Right atrium auricular region (tissue), 2 donors: ENCODE results near the gene GNPDA1. TPM values are rescaled to one million over a fixed set of nuclear protein-coding genes. Genes with fewer than 3 reads are reported as not detected.

ENCODE experiments used
- DNase-seq: peaks from one replicate; pipeline ENCODE4 v3.0.0-alpha.2; 2019; ENCODE audit warnings: low spot score
- H3K27ac ChIP-seq, 2 donors: fragments of 200-600 bp; sonication (generic); 1 replicate in 1 of 2; 2 replicates in 1 of 2; pipeline ENCODE4 v1.5.1; 2016 to 2019
- H3K27me3 ChIP-seq, 2 donors: fragments of 200-600 bp; sonication (generic); one replicate each; pipeline versions ENCODE4 v1.5.1 to v1.6.0; 2017 to 2019
- H3K36me3 ChIP-seq: fragments of 200-600 bp; sonication (generic); one replicate; pipeline ENCODE4 v1.5.1; 2016
- H3K4me1 ChIP-seq, 2 donors: fragments of 200-600 bp; sonication (generic); one replicate each; pipeline versions ENCODE4 v1.5.1 to v1.6.0; 2017 to 2019
- H3K4me3 ChIP-seq, 2 donors: fragments of 200-600 bp; sonication (generic); 1 replicate in 1 of 2; 2 replicates in 1 of 2; pipeline ENCODE4 v1.5.1; 2017 to 2019; ENCODE audit warnings: mild to moderate bottlenecking in 1 of 2, moderate library complexity in 1 of 2
- H3K9me3 ChIP-seq, 2 donors: fragments of 200-600 bp; sonication (generic); one replicate each; pipeline ENCODE4 v1.5.1; 2019
- total RNA-seq, 2 donors: library from RNA; depleted of rRNA; stranded (reverse); fragments of >200 nt; gene quantifications; one replicate each; pipeline ENCODE4 v1.1.0, GENCODE V29; 2016
- TF ChIP-seq, protein P1 (sequence below), 2 donors: fragments of 200-600 bp; sonication (generic); IDR thresholded peaks; one replicate each; pipeline ENCODE4 v1.5.1; 2019; ENCODE audit warnings: antibody characterized with exemption in 2 of 2

GNPDA1 gene
- total RNA-seq, 2 donors from 2014 or later: 12.4 to 16.8 TPM

DNA sequence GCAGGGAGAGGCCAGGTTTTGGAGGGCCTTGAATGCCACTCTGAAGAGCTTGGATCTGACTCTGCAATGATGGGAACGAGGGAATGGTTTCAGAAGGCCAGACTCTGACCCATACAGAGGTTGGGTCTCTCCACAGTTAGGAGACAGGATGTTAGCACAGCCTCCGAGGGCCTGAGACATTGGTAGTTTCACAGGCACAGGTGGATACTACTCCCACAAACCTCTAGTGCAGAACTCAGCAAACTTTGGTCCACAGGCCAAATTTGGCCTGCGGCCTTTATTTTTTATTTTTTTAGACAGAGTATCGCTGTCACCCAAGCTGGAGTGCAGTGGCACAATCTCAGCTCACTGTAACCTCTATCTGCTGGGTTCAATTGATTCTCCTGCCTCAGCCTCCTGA lies 2.9 kb downstream of the GNPDA1 start:
- no peak for DNase-seq
- H3K27ac ChIP-seq: no peak overlapping the region
- peaks cover 0 to 18% of the 10 kb centered on the region in 2 donors for H3K4me1 ChIP-seq
- H3K27me3 ChIP-seq: no peaks in the 10 kb centered on the region
- TF ChIP-seq, protein P1, sequence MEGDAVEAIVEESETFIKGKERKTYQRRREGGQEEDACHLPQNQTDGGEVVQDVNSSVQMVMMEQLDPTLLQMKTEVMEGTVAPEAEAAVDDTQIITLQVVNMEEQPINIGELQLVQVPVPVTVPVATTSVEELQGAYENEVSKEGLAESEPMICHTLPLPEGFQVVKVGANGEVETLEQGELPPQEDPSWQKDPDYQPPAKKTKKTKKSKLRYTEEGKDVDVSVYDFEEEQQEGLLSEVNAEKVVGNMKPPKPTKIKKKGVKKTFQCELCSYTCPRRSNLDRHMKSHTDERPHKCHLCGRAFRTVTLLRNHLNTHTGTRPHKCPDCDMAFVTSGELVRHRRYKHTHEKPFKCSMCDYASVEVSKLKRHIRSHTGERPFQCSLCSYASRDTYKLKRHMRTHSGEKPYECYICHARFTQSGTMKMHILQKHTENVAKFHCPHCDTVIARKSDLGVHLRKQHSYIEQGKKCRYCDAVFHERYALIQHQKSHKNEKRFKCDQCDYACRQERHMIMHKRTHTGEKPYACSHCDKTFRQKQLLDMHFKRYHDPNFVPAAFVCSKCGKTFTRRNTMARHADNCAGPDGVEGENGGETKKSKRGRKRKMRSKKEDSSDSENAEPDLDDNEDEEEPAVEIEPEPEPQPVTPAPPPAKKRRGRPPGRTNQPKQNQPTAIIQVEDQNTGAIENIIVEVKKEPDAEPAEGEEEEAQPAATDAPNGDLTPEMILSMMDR (IDR thresholded peaks at IDR 0.05): no peak
- H3K36me3 ChIP-seq: peaks cover 16% of the 10 kb centered on the region
- no peaks in the 10 kb centered on the region for H3K9me3 ChIP-seq
- H3K4me3 ChIP-seq: no peak overlapping the region

DNA sequence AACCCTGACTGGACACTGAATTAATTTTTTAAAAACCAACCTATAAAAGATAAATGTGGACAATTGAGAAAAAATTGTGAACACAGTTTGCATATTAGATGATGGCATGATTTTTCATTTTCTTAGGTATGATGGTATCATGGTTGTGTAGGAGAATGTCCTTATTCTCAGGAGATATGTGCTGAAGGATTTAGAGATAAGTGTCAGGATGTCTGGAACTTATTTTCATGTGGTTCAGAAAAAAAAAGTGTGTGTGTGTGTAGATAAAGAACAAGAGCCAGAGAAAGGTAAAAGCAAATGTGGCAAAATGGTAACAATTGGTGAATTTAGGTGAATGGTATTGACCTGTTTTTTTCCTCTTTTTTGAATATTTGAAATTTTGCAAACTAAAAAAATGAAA lies 4.0 kb downstream of the GNPDA1 start:
- no peak overlapping the region for H3K4me3 ChIP-seq
- H3K27ac ChIP-seq: no peak overlapping the region
- H3K36me3 ChIP-seq: peaks cover 26% of the 10 kb centered on the region
- no peaks in the 10 kb centered on the region for H3K27me3 ChIP-seq
- no peaks in the 10 kb centered on the region for H3K9me3 ChIP-seq
- DNase-seq: no peak
- H3K4me1 ChIP-seq: peaks cover 0 to 13% of the 10 kb centered on the region in 2 donors
- TF ChIP-seq, protein P1 (IDR thresholded peaks at IDR 0.05): no peak

DNA sequence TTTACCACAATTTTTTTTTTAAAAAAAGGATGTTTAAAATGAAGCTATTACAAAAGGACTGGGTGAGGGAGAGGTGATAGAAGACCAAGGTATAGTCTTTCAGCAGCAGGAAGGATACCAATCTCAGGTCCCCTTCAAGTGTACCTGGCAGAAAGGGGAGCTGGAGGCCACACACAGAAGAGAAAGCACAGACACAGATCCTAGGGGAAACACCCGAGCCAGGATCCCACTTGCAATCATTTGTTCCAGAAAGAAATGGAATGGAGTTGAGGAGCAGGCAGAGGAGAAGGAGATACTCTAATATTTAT lies 5.6 kb downstream of the GNPDA1 start:
- peaks cover 40% of the 10 kb centered on the region for H3K36me3 ChIP-seq
- H3K4me3 ChIP-seq: no peak overlapping the region
- TF ChIP-seq, protein P1 (IDR thresholded peaks at IDR 0.05): no peak
- no peak for DNase-seq
- no peak overlapping the region for H3K27ac ChIP-seq
- H3K4me1 ChIP-seq: peaks cover 0 to 5% of the 10 kb centered on the region in 2 donors
- no peaks in the 10 kb centered on the region for H3K9me3 ChIP-seq
- H3K27me3 ChIP-seq: no peaks in the 10 kb centered on the region

DNA sequence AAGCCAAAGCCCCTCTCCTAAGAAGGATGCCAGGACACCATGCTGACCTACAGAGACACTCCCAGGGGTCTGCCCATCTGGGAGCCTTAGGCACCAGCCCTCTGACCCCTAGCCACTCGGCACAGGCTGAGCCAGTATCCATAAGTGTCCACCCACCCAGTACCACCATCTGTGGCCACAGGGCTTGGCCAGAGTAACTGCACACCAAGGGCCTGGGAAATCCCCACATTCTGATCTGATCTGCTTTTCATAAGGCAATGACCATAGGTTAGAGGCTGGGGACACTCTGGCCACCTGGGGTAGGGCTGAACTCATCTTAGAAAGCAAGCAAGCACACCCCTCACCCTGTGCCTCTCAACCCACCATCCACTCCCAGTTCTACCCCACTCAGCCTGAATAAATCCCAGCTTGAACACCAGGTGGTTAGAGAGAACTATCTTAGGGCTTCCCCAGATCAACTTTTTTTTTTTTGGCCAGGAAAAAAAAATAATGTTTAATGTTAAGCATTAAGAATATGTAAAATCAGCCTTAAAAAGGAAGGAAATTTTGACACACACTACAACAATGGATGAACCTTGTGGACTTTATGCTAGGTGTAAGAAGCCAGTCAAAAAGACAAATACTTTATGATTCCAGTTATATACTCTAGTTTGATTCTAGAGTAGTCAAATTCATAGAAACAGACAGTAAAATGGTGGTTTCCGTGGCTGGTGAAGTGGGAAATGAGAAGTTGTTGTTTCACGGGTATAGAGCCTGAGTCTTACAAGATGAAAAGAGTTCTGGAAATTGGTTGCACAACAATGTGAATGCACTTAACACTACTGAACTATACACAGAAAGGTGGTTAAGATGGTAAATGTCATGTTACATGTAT lies 6.2 kb downstream of the GNPDA1 start:
- Histone ChIP-seq H3K36me3 (peaks cover 46% of the 10 kb centered on the region), H3K9me3 (no peaks in the 10 kb centered on the region), H3K4me3 (no peak overlapping the region), H3K4me1 (no peaks in the 10 kb centered on the region), H3K27ac (no peak overlapping the region), H3K27me3 (no peaks in the 10 kb centered on the region)
- TF ChIP-seq, protein P1 (IDR thresholded peaks at IDR 0.05): no peak
- DNase-seq: no peak

DNA sequence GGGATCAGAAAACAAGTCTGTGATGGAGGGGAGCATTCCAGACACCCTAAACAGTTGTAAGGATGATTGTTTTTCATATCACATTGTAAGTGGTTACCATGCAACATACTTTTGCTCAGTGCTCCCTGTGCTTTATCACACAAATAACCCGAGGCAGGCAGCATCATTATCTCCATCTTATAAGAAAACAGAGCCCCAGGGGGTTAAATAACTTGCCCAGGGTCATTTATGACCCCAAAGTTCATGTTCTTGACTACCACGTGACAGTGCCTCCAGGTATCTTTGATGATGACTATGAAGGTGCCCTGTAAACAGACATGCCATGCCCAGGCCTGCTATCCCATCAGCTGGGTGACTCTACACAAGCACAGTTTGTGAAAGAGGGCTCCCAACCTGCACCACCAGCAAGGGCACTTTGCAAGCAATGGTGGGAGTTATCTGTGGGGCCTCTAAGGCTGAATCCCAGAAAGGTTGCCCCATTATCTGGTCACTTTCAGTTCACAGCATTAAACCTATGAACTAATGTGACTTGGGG lies 9.5 kb downstream of the GNPDA1 start:
- H3K27me3 ChIP-seq: no peaks in the 10 kb centered on the region
- peaks cover 49% of the 10 kb centered on the region for H3K36me3 ChIP-seq
- H3K4me3 ChIP-seq: no peak overlapping the region
- DNase-seq: no peak
- no peak overlapping the region for H3K27ac ChIP-seq
- TF ChIP-seq, protein P1 (IDR thresholded peaks at IDR 0.05): no peak
- no peaks in the 10 kb centered on the region for H3K9me3 ChIP-seq
- H3K4me1 ChIP-seq: no peaks in the 10 kb centered on the region
